B cell (primary cell): Measurements from ENCODE around the gene EPHA7. TPM values are rescaled to one million over a fixed set of nuclear protein-coding genes. Genes with fewer than 3 reads are reported as not detected.

Experiments
- ATAC-seq: fragments of 200-7000 bp; cut with Tn5 transposase; one replicate; pipeline ENCODE4 v1.10.0; 2021; ENCODE audit warnings: low read depth, mild to moderate bottlenecking, moderate number of reproducible peaks, moderate library complexity
- CTCF ChIA-PET: fragments of 350-600 bp; sonication (Branson Sonifier 250); formaldehyde crosslinking; loops from one replicate; lab custom pipeline; 2021; ENCODE audit warnings: antibody characterized with exemption, inconsistent platforms; lab: Charles Lee
- POLR2A ChIA-PET: fragments of 350-600 bp; sonication (Branson Sonifier 250); formaldehyde crosslinking; loops from one replicate; lab custom pipeline; 2021; ENCODE audit warnings: antibody characterized with exemption; lab: Charles Lee
- DNase-seq: peaks from one replicate; pipeline ENCODE4 v3.0.0; 2013
- H2AFZ ChIP-seq: 2 replicates; pipeline ENCODE4 v1.6.1; 2012; ENCODE audit warnings: mild to moderate bottlenecking, low read depth, low read length; ENCODE audit not compliant: insufficient read depth, poor library complexity, severe bottlenecking
- H3K27ac ChIP-seq, 2 donors: 1 replicate in 1 of 2; 2 replicates in 1 of 2; pipeline ENCODE4 v1.5.1; 2012 to 2013; ENCODE audit warnings: low read length in 2 of 2, mild to moderate bottlenecking in 2 of 2, moderate library complexity in 1 of 2
- H3K27me3 ChIP-seq, 4 experiments: fragments of 200-600 bp in 1 of 4; sonication (generic) in 1 of 4; replicated peaks in 1 of 4; 1 replicate in 2 of 4; 2 replicates in 2 of 4; pipeline versions ENCODE4 v1.6.1 to v1.7.0; 2013 to 2016; ENCODE audit warnings: low read length in 3 of 4, mild to moderate bottlenecking in 2 of 4, mixed read lengths in 1 of 4, moderate library complexity in 1 of 4; ENCODE audit not compliant: insufficient read depth in 4 of 4, control insufficient read depth in 3 of 4; ENCODE audit errors: control extremely low read depth in 1 of 4
- H3K36me3 ChIP-seq, 2 experiments: replicated peaks in 1 of 2; 1 replicate in 1 of 2; 2 replicates in 1 of 2; pipeline versions ENCODE4 v1.6.1 to v1.7.1; 2013; ENCODE audit warnings: low read length in 1 of 2; ENCODE audit not compliant: insufficient read depth in 2 of 2, control insufficient read depth in 1 of 2; ENCODE audit errors: control extremely low read depth in 1 of 2, extremely low read depth in 1 of 2
- H3K4me1 ChIP-seq, 2 donors: fragments of 200-600 bp in 1 of 2; sonication (generic) in 1 of 2; 1 replicate in 1 of 2; 2 replicates in 1 of 2; pipeline versions ENCODE4 v1.5.1 to v1.6.1; 2013 to 2017; ENCODE audit warnings: low read length in 2 of 2; ENCODE audit not compliant: control insufficient read depth in 2 of 2, insufficient read depth in 2 of 2
- H3K4me2 ChIP-seq: replicated peaks from 2 replicates; pipeline ENCODE3; 2012; ENCODE audit warnings: mild to moderate bottlenecking, low read depth, low read length; ENCODE audit not compliant: poor library complexity, severe bottlenecking
- H3K4me3 ChIP-seq, 5 experiments: fragments of 200-600 bp in 1 of 5; sonication (generic) in 1 of 5; 1 replicate in 3 of 5; 2 replicates in 2 of 5; pipeline versions ENCODE4 v1.5.1 to v1.7.0; 2011 to 2016; ENCODE audit warnings: low read length in 4 of 5, mild to moderate bottlenecking in 4 of 5, low read depth in 2 of 5, control low read depth in 1 of 5, moderate library complexity in 1 of 5; ENCODE audit not compliant: insufficient read depth in 1 of 5; ENCODE audit errors: control extremely low read depth in 1 of 5, extremely low read depth in 1 of 5
- H3K79me2 ChIP-seq: fragments of 200-600 bp; sonication (generic); one replicate; pipeline ENCODE4 v1.6.0; 2016; ENCODE audit warnings: low read length; ENCODE audit not compliant: control insufficient read depth, insufficient read depth
- H3K9ac ChIP-seq: fragments of 200-600 bp; sonication (generic); 2 replicates; pipeline ENCODE4 v1.6.1; 2017; ENCODE audit warnings: mild to moderate bottlenecking, low read length, moderate library complexity
- H3K9me3 ChIP-seq, 3 donors: one replicate each; pipeline versions ENCODE4 v1.6.1 to v1.7.1; 2013; ENCODE audit warnings: low read length in 2 of 3; ENCODE audit not compliant: control insufficient read depth in 2 of 3, insufficient read depth in 1 of 3; ENCODE audit errors: control extremely low read depth in 1 of 3
- H4K20me1 ChIP-seq: 2 replicates; pipeline ENCODE4 v1.6.0; 2012; ENCODE audit warnings: mild to moderate bottlenecking, low read length; ENCODE audit not compliant: insufficient read depth, control insufficient read depth, poor library complexity, severe bottlenecking
- H3K27ac Mint-ChIP-seq: one replicate; pipeline ENCODE4 v1.8.0; 2021; ENCODE audit warnings: mixed read lengths
- H3K27me3 Mint-ChIP-seq: one replicate; pipeline ENCODE4 v1.8.0; 2021; ENCODE audit warnings: mixed read lengths
- H3K4me1 Mint-ChIP-seq: one replicate; pipeline ENCODE4 v1.8.0; 2021; ENCODE audit warnings: mixed read lengths
- H3K4me3 Mint-ChIP-seq: one replicate; pipeline ENCODE4 v1.8.0; 2021; ENCODE audit warnings: mixed read lengths
- H3K9me3 Mint-ChIP-seq: one replicate; pipeline ENCODE4 v1.8.0; 2022; ENCODE audit warnings: mixed read lengths; ENCODE audit not compliant: insufficient read depth
- EZH2 ChIP-seq: IDR thresholded peaks from 2 replicates; pipeline ENCODE4 v1.6.1; 2012; ENCODE audit warnings: borderline replicate concordance, low read depth, mild to moderate bottlenecking, moderate library complexity, low read length; ENCODE audit not compliant: insufficient read depth, poor library complexity, severe bottlenecking
- WGBS: methylation state at CpG from one replicate; pipeline ENCODE4 v1.1.5; 2013; ENCODE audit warnings: missing lambda C conversion rate; ENCODE audit not compliant: insufficient coverage; 5-methylcytosine and 5-hydroxymethylcytosine counted together
- intact Hi-C: fragments of 100-400 bp; cut with micrococcal nuclease; formaldehyde crosslinking; loops from one replicate; pipeline ENCODE4 v1.10.0; 2022
- polyA plus RNA-seq: library from polyadenylated mRNA; depleted of rRNA; stranded (reverse); fragments of >200 nt; gene quantifications from 2 replicates; pipeline ENCODE4 v1.2.3, GENCODE V29; 2012
- total RNA-seq, 2 donors: library from RNA; stranded (reverse); fragments of 120-200 nt in 1 of 2; gene quantifications; 1 replicate in 1 of 2; 2 replicates in 1 of 2; pipeline versions ENCODE4 v1.2.3 to v1.2.4, GENCODE V29; 2013 to 2022
- TF ChIP-seq, protein P1 (sequence below): fragments of 200-600 bp; IDR thresholded peaks from one replicate; pipeline ENCODE4 v1.8.0; 2022; ENCODE audit warnings: antibody characterized with exemption, mild to moderate bottlenecking

Gene EPHA7
- total and polyA plus RNA-seq, 2 donors (not counting 1 experiment from before 2014, with no cell fraction given) = not detected

DNA sequence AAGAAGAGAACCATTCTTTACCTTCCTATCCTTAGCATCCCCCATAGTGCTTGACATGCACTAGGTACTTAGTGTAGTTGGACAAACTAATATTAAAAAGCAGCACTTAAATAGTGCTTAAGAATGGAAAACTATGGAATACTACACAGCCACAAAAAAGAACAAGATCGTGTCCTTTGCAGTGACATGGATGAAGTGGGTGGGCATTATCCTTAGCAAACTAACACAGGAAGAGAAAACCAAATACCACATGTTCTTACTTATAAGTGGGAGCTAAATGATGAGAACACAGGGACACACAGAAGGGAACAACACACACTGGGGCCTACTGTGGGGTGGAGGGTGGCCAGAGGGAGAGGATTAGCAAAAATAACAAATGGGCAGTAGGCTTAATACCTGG, 66.8 kb downstream of the EPHA7 start:
- Histone ChIP-seq H3K4me3 (no peak overlapping the region), H2AFZ (no peak overlapping the region), H3K4me2 (no peak overlapping the region), H4K20me1 (no peaks in the 10 kb centered on the region), H3K36me3 (no peaks in the 10 kb centered on the region), H3K9ac (no peak overlapping the region), H3K27ac (no peak overlapping the region), H3K27me3 (no peaks in the 10 kb centered on the region), H3K4me1 (no peaks in the 10 kb centered on the region), H3K9me3 (no peaks in the 10 kb centered on the region), H3K79me2 (no peaks in the 10 kb centered on the region)
- DNase-seq (no peak), ATAC-seq (no peak)
- Mint-ChIP-seq H3K27ac (no peak overlapping the region), H3K27me3 (no peaks in the 10 kb centered on the region), H3K9me3 (no peaks in the 10 kb centered on the region), H3K4me3 (no peak overlapping the region), H3K4me1 (no peaks in the 10 kb centered on the region)
- WGBS = no CpG with 5 or more reads among the region's 1 CpG
- ChIA-PET CTCF (no interaction called here), POLR2A (no interaction called here)
- intact Hi-C loops = no loop called here
- TF ChIP-seq, protein P1, sequence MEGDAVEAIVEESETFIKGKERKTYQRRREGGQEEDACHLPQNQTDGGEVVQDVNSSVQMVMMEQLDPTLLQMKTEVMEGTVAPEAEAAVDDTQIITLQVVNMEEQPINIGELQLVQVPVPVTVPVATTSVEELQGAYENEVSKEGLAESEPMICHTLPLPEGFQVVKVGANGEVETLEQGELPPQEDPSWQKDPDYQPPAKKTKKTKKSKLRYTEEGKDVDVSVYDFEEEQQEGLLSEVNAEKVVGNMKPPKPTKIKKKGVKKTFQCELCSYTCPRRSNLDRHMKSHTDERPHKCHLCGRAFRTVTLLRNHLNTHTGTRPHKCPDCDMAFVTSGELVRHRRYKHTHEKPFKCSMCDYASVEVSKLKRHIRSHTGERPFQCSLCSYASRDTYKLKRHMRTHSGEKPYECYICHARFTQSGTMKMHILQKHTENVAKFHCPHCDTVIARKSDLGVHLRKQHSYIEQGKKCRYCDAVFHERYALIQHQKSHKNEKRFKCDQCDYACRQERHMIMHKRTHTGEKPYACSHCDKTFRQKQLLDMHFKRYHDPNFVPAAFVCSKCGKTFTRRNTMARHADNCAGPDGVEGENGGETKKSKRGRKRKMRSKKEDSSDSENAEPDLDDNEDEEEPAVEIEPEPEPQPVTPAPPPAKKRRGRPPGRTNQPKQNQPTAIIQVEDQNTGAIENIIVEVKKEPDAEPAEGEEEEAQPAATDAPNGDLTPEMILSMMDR = no peak
- no peak for TF ChIP-seq EZH2

DNA sequence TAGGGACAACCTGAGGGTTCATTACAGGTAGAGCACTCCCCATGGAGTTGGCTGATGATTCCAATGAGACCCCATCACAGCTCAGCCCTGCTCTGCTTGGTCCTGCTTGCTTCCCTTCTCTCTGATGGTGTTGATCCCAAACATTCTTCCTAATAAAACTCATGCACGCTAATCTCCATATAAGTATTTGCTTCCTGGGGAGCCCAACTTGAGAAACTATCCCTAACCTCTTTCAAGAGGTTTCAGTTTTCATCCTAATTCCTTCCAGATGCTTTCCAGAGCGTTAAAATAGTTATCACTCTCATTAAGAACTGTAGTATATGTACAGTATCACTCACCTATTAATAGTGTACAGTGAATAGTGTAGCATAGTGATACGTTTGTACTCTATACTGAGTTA, 68.1 kb downstream of the EPHA7 start:
- Mint-ChIP-seq H3K27ac (no peak overlapping the region), H3K27me3 (no peaks in the 10 kb centered on the region), H3K9me3 (no peaks in the 10 kb centered on the region), H3K4me3 (no peak overlapping the region), H3K4me1 (no peaks in the 10 kb centered on the region)
- POLR2A ChIA-PET = no interaction called here
- H3K9me3 ChIP-seq = no peaks in the 10 kb centered on the region
- no peak for TF ChIP-seq EZH2
- TF ChIP-seq, protein P1 = no peak
- ATAC-seq = no peak
- no peak for DNase-seq
- H3K4me2 ChIP-seq = no peak overlapping the region
- H3K79me2 ChIP-seq = no peaks in the 10 kb centered on the region
- H2AFZ ChIP-seq = no peak overlapping the region
- intact Hi-C loops = no loop called here
- H3K36me3 ChIP-seq = no peaks in the 10 kb centered on the region
- no peak overlapping the region for H3K9ac ChIP-seq
- H3K4me3 ChIP-seq = no peak overlapping the region
- no peak overlapping the region for H3K27ac ChIP-seq
- CTCF ChIA-PET = no interaction called here
- no peaks in the 10 kb centered on the region for H4K20me1 ChIP-seq
- no peaks in the 10 kb centered on the region for H3K27me3 ChIP-seq
- no peaks in the 10 kb centered on the region for H3K4me1 ChIP-seq
- WGBS = no CpG with 5 or more reads among the region's 3 CpGs
